Mucosa of gallbladder (tissue), 1 donor: ENCODE data around the gene IDH2. TPM values are rescaled to one million over a fixed set of nuclear protein-coding genes. Genes with fewer than 3 reads are reported as not detected.
"Not testable (repeated sequence)": the region's sequence is repeated elsewhere in the genome, so short reads cannot be mapped to it uniquely, and the experiment has no call there.

Experiments
- DNase-seq: peaks from one replicate; pipeline ENCODE4 v3.0.0-alpha.2; 2020; ENCODE audit warnings: low spot score
- total RNA-seq: library from RNA; stranded (reverse); gene quantifications from one replicate; pipeline ENCODE4 v1.2.1, GENCODE V29; 2021
- donor health status: DM: no; HTN: no; CAD: no.

Gene IDH2
- 73.2 TPM for total RNA-seq

- peak; percentile 78 for DNase-seq
Measured at GRCh38 chr15:90101969-90102890, at the start of gene IDH2. IDH2 (minus strand) TSS chr15:90102468; CDS start chr15:90102390, 78 bp downstream.

GRCh38 chr15:90150551-90150950, 48.3 kb upstream of the IDH2 start:
- not testable (repeated sequence) for DNase-seq

- DNase-seq: no peak
Measured at GRCh38 chr15:90149609-90150340, 47.5 kb upstream of the IDH2 start.

GRCh38 chr15:90146198-90146761, 44.0 kb upstream of the IDH2 start:
- DNase-seq: not testable (repeated sequence)

GRCh38 chr15:90145761-90146160, 43.5 kb upstream of the IDH2 start:
- no peak for DNase-seq

GRCh38 chr15:90145259-90145658, 43.0 kb upstream of the IDH2 start:
- DNase-seq: no peak

GRCh38 chr15:90143166-90143655, 40.9 kb upstream of the IDH2 start:
- peak; percentile 23 for DNase-seq

GRCh38 chr15:90142216-90143165, 40.2 kb upstream of the IDH2 start:
- DNase-seq: no peak

GRCh38 chr15:90141646-90142045, 39.4 kb upstream of the IDH2 start:
- no peak for DNase-seq

GRCh38 chr15:90139549-90139948, 37.3 kb upstream of the IDH2 start:
- not testable (repeated sequence) for DNase-seq

- no peak for DNase-seq
Measured at GRCh38 chr15:90138071-90138833, 36.0 kb upstream of the IDH2 start.

GRCh38 chr15:90132437-90132836, 30.2 kb upstream of the IDH2 start:
- no peak for DNase-seq

GRCh38 chr15:90131848-90132247, 29.6 kb upstream of the IDH2 start:
- no peak for DNase-seq

- DNase-seq: no peak
Measured at GRCh38 chr15:90130291-90130690, 28.0 kb upstream of the IDH2 start.

GRCh38 chr15:90126596-90127435, 24.5 kb upstream of the IDH2 start:
- peak; percentile 27 for DNase-seq

- DNase-seq: peak; percentile 41
Measured at GRCh38 chr15:90126022-90126421, 23.8 kb upstream of the IDH2 start.

GRCh38 chr15:90124507-90124906, 22.2 kb upstream of the IDH2 start:
- DNase-seq: no peak

GRCh38 chr15:90121086-90121485, 18.8 kb upstream of the IDH2 start:
- DNase-seq: no peak

- DNase-seq: no peak
Measured at GRCh38 chr15:90119367-90119766, 17.1 kb upstream of the IDH2 start.
